HG03378 (cell line): ENCODE measurements around the gene RAD52.

Source experiments
- ATAC-seq: cut with Tn5 transposase; IDR thresholded peaks from one replicate; pipeline ENCODE4 v1.9.1; 2021; ENCODE audit warnings: mild to moderate bottlenecking, moderate library complexity; ENCODE audit not compliant: unreplicated experiment

RAD52 gene

DNA sequence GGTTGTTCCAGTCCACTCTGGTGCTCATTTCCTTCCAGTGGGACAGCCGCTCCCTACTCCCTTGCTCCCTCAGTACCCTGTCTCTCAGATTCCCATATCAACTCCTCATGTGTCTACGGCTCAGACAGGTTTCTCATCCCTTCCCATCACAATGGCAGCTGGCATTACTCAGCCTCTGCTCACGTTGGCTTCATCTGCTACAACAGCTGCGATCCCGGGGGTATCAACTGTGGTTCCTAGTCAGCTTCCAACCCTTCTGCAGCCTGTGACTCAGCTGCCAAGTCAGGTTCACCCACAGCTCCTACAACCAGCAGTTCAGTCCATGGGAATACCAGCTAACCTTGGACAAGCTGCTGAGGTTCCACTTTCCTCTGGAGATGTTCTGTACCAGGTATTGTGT is 69.9 kb downstream of the RAD52 start:
- no peak for ATAC-seq

DNA sequence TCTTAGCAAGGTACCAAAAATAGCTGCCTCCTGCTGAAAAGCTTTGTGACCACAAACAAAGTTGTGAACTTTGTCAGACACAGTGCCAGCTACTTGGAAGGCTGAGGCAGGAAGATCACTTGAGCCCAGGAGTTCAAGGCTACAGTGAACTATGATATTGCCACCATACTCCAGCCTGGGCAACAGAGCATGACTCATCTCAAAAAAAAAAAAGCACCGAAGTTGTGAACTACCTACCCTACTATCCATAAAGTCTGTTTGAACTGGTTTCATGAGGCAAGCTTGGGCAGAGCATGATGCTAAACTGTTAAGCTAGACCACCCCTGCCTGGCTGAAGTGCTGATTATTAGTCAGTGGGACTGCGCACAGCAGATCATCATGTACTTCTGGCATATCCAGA is 75.5 kb downstream of the RAD52 start:
- ATAC-seq, result no peak

DNA sequence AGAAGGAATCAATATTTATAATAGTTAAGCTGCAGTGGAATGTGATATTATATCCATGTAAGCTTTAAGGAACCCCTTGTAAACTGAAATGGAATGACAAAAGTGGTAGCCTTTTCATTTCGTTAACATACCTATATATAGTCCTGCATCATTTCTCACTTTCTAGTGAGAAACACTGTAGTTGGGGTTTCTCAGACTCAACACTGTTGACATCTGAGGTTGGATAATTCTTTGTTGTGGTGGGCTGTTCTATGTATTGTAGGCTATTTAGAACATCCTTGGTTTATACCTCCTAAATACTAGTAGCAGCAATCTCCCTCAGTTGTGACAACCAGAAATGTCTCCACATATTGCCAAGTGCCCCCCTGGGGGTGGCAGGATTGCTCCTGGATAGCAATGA is 79.1 kb downstream of the RAD52 start:
- no peak for ATAC-seq

- ATAC-seq, result no peak
Measured at GRCh38 chr12:868722-869121, 80.8 kb downstream of the RAD52 start.

GRCh38 chr12:867905-868304 is 81.6 kb downstream of the RAD52 start:
- no peak for ATAC-seq

GRCh38 chr12:865614-866013 is 83.9 kb downstream of the RAD52 start:
- no peak for ATAC-seq

DNA sequence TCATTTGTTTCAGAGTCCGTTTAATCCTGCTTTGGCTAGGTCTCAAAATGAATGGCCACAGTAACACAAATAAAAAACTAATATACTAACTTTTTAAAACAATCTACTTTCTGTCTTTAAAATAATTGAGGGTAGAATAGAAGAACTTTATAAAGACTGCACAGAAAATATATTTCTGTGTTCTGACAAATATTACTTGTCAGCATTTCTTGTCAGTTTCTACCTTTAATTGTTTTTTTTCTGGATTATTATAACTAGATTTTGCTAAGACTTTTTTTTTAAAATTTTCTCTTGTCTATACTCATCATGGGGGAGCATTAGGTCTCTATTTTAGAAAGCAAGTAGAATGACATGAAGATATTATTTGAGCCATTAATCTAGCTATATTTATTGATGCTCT is 86.2 kb downstream of the RAD52 start:
- no peak for ATAC-seq

GRCh38 chr12:862303-862911 is 87.1 kb downstream of the RAD52 start:
- ATAC-seq, result no peak
